Measurements from ENCODE around the gene MYL4. TPM values are rescaled to one million over a fixed set of nuclear protein-coding genes. Genes with fewer than 3 reads are reported as not detected.

The MYL4 gene
- total and polyA plus RNA-seq, 10 of the 15 experiments (the other 5 are each of a cell fraction or from before 2014, with no cell fraction given): 0.23 to 1.6 (median 0.58) TPM; not detected in 3

DNA sequence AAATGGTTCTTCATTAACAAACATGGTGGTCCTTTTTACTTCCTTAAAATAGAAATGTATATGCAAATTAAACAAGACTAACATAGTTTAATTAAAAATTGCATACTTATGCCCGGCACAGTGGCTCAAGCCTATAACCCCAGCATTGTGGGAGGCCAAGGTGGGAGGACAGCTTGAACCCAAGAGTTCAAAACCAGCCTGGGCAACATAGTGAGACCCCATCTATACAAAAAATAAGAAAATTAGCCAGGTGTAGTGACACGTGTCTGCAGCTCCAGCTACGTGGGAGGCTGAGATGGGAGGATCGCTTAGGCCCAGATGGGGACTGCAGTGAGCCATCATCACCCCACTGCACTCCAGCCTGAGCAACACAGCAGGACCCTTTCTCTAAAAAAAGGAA is 38.4 kb upstream of the MYL4 start:
- H3K36me3 ChIP-seq (ENCODE audit: control insufficient read depth in 2 of 2, insufficient read depth in 2 of 2, low read length in 1 of 2): peaks cover 9 to 25% of the 10 kb centered on the region in 2 experiments; a peak in 3 of 4 replicates
- DNase-seq (ENCODE audit: low read depth, low spot score) (no peak), ATAC-seq (no peak), FAIRE-seq (no peak)
- no peak overlapping the region for H3K27ac ChIP-seq (ENCODE audit: control insufficient read depth, insufficient read depth)
- WGBS (ENCODE audit: insufficient coverage, insufficient replicate concordance, low lambda C conversion rate, missing lambda C conversion rate): 68% methylated on average over 4 of the region's 4 CpGs
- no peak overlapping the region for H3K4me2 ChIP-seq (ENCODE audit: control insufficient read depth, insufficient read depth)
- no peak overlapping the region for H3K9ac ChIP-seq (ENCODE audit: control insufficient read depth, insufficient read depth, low read length)
- no peaks in the 10 kb centered on the region for H3K9me3 ChIP-seq (replicated peaks; ENCODE audit: control insufficient read depth, insufficient read depth, low read length)
- BruUV-seq (replicated peaks): no TSS peak
- TF ChIP-seq, protein P1, sequence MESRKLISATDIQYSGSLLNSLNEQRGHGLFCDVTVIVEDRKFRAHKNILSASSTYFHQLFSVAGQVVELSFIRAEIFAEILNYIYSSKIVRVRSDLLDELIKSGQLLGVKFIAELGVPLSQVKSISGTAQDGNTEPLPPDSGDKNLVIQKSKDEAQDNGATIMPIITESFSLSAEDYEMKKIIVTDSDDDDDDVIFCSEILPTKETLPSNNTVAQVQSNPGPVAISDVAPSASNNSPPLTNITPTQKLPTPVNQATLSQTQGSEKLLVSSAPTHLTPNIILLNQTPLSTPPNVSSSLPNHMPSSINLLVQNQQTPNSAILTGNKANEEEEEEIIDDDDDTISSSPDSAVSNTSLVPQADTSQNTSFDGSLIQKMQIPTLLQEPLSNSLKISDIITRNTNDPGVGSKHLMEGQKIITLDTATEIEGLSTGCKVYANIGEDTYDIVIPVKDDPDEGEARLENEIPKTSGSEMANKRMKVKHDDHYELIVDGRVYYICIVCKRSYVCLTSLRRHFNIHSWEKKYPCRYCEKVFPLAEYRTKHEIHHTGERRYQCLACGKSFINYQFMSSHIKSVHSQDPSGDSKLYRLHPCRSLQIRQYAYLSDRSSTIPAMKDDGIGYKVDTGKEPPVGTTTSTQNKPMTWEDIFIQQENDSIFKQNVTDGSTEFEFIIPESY (IDR thresholded peaks at IDR 0.05): no peak
- TF ChIP-seq DPF2 (IDR thresholded peaks at IDR 0.05) (no peak), CHD4 (IDR thresholded peaks at IDR 0.05) (no peak), HDGF (IDR thresholded peaks at IDR 0.05) (no peak), CBX5 (IDR thresholded peaks at IDR 0.05; ENCODE audit: low read depth) (no peak), CBFB (IDR thresholded peaks at IDR 0.05; ENCODE audit: low read depth) (no peak), NFYA (IDR thresholded peaks at IDR 0.05; ENCODE audit: borderline replicate concordance, low read depth, low read length) (no peak), POLR2AphosphoS2 (IDR thresholded peaks at IDR 0.05; ENCODE audit: low read depth, low read length) (no peak), NFIC (IDR thresholded peaks at IDR 0.05; ENCODE audit: low read depth, low read length) (no peak), JUNB (IDR thresholded peaks at IDR 0.05) (no peak)
- no peaks in the 10 kb centered on the region for H4K20me1 ChIP-seq (ENCODE audit: control insufficient read depth, insufficient read depth)
- no peaks in the 10 kb centered on the region for H3K4me1 ChIP-seq (ENCODE audit: control insufficient read depth, insufficient read depth, low read length)
- in situ Hi-C loops (cut with MboI) (no loop called here), intact Hi-C loops (cut with micrococcal nuclease; ENCODE audit: unreplicated experiment) (no loop called here)
- no peak overlapping the region for H2AFZ ChIP-seq (ENCODE audit: control insufficient read depth, low read depth, low read length)
- ChIA-PET POLR2A (no interaction called here), RAD21 (ENCODE audit: unreplicated experiment) (interaction anchor here (2.0 kb wide), 1 partner anchor 12 kb away, joined by 5 read pairs; no protein-coding TSS in a partner anchor), SMC1A (ENCODE audit: uncharacterized antibody, unreplicated experiment) (interaction anchor here (0.7 to 1.4 kb wide), 4 partner anchors 12 to 48 kb away, joined by 3 to 4 read pairs (median 3); no protein-coding TSS in a partner anchor), CTCF (interaction anchor here (1.0 to 2.3 kb wide), 2 partner anchors 10 to 14 kb away, joined by 3 to 5 read pairs; no protein-coding TSS in a partner anchor)
- H3K4me3 ChIP-seq: no peak overlapping the region
- H3K79me2 ChIP-seq (ENCODE audit: control insufficient read depth, insufficient read depth, low read length): peaks cover 44% of the 10 kb centered on the region
- H3K27me3 ChIP-seq (replicated peaks in 1 of 2; ENCODE audit: control insufficient read depth in 2 of 2, insufficient read depth in 2 of 2, low read length in 1 of 2): no peaks in the 10 kb centered on the region

Data from GM12878 (cell line).